Activated CD8-positive, alpha-beta memory T cell treated with anti-CD3 and anti-CD28 coated beads for 36 hours (primary cell): ENCODE data around the gene ZC3H6. TPM values are rescaled to one million over a fixed set of nuclear protein-coding genes. Genes with fewer than 3 reads are reported as not detected.
"Not testable (repeated sequence)": the region's sequence is repeated elsewhere in the genome, so short reads cannot be mapped to it uniquely, and the experiment has no call there.

Experiments used
- CTCF ChIA-PET: fragments of 350-600 bp; sonication (Branson Sonifier 250); formaldehyde crosslinking; loops from one replicate; lab custom pipeline; 2021; ENCODE audit warnings: antibody characterized with exemption; lab: Charles Lee
- POLR2A ChIA-PET: fragments of 350-600 bp; sonication (Branson Sonifier 250); formaldehyde crosslinking; loops from one replicate; lab custom pipeline; 2021; ENCODE audit warnings: antibody characterized with exemption; lab: Charles Lee
- total RNA-seq, 2 experiments: library from RNA; stranded (reverse); gene quantifications; one replicate each; pipeline ENCODE4 v1.2.3, GENCODE V29; 2021

Gene ZC3H6
- total RNA-seq, 2 experiments from 2014 or later: 3.3 to 3.8 TPM

DNA sequence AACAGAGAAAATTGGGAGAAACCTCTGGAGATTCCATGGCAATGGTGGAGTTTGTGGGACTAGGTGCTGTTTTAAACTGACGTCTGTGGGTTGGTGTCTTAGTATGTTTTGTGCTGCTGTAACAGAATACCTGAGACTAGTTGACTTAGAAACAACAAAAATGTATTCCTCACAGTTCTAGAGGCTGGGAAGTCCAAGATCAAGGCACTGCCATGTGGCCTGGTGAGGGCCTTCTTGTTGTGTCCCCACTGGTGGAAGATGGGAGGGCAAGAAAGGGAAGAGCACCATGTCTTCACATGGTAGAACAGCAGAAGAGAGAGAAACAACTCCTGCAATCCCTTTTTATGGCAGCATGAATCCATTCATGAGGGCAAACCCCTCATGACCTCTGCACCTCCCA, 6.8 kb upstream of the ZC3H6 start:
- ChIA-PET POLR2A (interaction anchor here (0.6 kb wide), 1 partner anchor 215 kb away, joined by 3 read pairs; no protein-coding TSS in a partner anchor), CTCF (no interaction called here)

DNA sequence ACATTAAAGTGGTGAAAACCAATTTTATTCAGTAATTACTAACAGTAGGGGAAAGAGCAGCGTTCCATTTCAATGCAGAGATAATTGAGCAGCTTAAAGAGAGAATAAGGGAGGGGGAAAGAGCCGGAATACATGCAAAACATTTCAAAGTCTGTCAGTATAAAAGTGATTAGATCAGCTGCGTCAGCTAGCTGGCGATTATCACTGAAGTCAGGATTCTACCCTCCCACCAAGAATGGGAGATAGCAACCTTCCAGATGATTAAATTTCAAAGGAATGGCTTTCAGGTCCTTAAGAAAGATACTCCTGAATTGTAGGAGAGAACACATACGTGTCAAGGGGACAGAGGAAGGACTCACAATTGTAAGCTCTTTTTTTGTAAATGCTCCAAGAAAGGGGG, 2.7 kb upstream of the ZC3H6 start:
- ChIA-PET CTCF (no interaction called here), POLR2A (no interaction called here)

DNA sequence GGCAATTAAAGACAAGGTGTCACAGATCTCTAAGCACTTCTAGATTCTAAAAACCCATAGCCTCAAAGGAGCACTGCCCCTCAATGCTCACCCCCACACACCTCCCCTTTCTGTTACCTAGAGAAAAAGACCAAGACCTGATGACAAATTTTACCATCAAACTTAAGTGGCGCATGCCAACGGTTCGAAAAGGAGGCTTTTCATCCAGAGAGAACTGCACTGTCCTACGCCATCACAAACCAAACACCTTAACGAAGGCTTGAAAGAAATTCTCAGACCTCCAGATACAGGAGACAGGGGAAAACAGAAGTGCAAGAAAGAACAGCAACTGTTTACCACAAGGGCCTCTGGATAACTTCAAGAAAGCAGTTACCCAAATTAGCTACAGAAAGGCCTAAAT, 2.0 kb upstream of the ZC3H6 start:
- POLR2A ChIA-PET: interaction anchor here (0.6 kb wide), 1 partner anchor 155 kb away, joined by 4 read pairs; no protein-coding TSS in a partner anchor
- CTCF ChIA-PET: interaction anchor here (0.7 kb wide), 1 partner anchor 14 kb away, joined by 3 read pairs; no protein-coding TSS in a partner anchor

DNA sequence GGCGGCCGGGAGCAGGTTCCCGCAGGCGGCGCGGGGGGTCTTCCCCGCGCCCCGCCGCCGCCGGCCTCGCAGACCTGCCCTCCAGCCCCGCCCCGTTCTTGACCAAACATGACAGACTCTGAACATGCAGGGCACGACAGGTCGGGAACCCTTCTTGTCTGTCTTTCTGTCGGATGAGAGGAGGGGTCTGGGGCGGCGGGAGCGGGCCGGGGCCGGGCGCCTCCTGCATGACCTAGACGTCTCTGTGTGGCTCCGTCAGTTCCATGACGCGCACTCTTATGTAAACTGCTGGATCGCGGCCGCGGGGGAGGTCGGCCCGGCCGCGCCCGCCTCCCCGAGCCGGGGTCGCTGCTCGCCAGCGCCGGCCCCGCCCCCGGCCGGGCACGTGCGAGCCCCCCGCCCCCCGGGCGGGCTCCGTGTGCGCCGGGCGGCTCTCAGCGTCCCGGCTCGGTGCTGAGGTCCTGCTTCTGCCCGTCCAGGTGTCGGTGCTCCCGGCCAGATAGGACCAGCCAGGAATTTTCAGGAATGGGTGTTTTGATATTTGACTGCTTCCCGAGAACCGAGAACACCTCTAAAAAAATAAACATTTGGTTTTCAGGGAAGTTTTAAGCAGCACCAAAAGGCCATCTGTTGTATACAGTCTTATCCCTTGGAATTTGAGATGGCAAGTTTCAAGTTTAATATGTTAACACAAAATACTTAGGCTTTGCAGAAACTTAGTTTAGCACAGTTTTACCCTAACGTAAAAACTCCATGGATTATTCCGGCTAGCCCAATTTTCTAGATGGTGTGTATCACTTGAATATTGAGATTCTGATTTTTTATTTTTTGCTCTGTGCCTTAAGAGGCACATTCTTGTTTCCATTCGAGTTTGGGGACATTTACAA, 733 bp downstream of the ZC3H6 start:
- POLR2A ChIA-PET: no interaction called here
- CTCF ChIA-PET: interaction anchor here (0.9 kb wide), 1 partner anchor 21 kb away, joined by 3 read pairs; the partner anchor contains the start of gene ZC3H8

DNA sequence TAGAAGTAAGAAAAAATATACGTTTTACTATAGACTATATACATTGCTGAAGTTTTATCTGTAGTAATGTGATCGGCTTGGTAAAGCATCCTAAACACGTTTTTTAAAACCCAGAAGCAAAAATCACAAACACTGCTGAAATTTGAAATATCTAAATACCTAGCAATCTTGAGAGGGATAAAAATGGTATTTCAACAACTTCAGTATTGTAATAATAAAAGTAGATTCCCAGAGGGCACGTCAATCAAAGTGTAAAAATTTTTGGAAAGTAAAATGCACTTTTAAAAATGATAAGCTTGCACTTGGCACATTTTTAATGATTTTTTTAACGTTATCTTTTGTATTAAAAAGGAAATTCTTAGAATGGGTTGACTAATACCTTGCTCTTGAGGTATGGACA, 1.6 kb downstream of the ZC3H6 start:
- ChIA-PET CTCF (interaction anchor here (0.7 to 0.9 kb wide), 3 partner anchors 12 to 23 kb away, joined by 3 read pairs; partner anchors contain the start of gene ZC3H8), POLR2A (interaction anchor here (0.7 kb wide), 1 partner anchor 58 kb away, joined by 6 read pairs; no protein-coding TSS in a partner anchor)

DNA sequence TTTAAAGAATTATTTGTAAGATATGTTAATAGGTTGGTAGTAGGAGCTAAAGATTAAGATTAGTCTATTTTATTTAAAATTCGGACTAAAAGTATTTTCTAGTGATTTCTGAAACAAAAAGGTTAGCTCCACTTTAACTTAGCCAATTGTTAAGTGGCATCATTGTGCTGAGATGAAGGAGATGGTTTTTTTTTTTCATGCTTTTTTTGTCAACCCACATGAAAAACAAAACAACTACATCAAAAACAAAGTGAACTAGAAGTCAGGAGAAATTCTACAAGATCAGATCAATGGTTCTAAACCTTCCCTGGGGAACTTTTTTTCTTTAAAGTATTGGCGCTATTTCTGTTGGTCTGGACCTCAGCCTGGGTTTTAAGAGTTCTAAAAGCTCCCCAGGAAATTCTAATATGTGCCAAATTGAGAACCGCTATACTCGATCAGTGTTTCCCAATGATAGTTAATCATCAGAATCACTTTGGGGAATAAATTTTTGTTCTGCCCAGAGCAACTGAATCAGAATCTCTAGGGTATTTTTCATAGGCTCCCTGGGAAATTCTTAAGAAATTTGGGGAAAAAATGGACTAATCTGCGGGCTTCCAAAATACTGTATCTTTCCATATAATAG, 2.3 kb downstream of the ZC3H6 start:
- ChIA-PET POLR2A (interaction anchor here (0.7 kb wide), 1 partner anchor 58 kb away, joined by 6 read pairs; no protein-coding TSS in a partner anchor), CTCF (interaction anchor here (0.7 to 0.9 kb wide), 3 partner anchors 12 to 23 kb away, joined by 3 read pairs; partner anchors contain the start of gene ZC3H8)

DNA sequence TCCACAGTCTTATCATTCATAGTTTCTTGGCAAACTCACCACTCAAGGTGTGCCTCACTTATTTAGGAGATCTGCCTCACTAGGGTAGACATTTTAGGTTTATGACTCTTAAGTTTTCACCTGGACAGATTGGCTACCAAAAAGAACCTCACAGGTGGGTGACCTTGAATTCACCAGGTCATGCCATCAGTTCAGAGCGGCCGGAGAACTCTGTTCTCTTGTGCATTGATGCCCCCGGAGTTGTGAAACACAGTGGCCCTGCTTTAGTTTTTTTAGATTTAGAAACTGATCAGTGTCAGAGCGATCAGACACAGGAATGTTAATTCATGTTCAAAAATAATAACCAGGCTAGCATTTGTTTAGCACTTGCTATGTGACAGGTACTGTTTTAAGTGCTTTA, 6.7 kb downstream of the ZC3H6 start:
- POLR2A ChIA-PET, CTCF ChIA-PET: not testable (repeated sequence)

DNA sequence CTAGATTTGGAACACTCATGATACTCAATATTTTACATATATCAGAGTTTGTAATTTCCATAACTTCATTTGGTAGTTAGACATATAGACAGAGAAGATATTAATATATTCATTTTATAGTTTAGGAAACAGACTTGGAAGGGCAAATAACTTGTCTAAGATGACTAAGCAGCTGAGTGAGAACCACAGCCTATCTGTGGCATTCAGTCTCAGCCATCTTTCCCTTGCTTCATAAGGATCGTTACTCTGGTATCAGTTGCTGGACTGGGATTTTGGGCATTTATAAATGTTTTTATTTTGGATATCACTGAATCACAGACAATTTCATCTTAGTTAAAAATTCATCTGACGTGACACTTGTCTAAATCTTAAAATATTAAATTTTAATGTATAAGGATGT, 8.1 kb downstream of the ZC3H6 start:
- CTCF ChIA-PET, POLR2A ChIA-PET: not testable (repeated sequence)

DNA sequence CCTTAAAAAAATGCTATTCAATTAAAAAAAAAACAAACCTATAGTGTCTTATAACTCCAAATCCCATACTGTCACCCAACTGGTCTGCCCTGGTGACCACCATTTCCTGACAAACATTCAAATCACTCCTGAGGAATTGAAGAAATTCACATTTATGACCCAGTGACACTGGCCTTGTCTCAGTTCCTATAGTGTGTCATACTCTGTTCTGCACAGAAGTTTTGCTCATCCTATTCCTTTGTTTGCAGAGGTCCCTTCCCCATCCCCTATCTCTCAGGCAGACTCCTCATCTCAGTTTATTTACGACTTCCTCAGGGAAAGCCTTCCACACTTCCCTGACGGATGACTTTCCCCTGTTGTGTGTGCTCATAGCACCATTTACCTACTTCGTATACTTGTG, 14.7 kb downstream of the ZC3H6 start:
- POLR2A ChIA-PET: no interaction called here
- CTCF ChIA-PET: no interaction called here

DNA sequence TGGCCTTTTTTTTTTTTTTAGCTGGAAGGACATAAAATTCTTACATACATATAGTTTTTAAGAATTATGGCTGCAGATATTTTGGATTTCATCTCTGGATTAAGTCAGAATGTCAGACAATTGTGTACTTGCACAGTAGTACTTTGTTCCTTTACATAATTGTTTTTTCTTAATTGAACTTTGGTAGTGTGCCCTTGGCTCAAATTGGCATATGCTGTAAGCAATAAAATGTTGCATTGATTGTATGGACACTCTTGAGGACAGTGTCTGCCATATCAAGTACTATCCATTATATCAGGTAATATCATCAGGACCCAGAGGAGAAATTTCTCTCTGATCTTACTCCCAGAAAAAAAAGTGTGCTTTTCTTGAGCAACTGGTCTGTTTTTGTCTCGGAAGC, 15.3 kb downstream of the ZC3H6 start:
- POLR2A ChIA-PET: no interaction called here
- CTCF ChIA-PET: no interaction called here

DNA sequence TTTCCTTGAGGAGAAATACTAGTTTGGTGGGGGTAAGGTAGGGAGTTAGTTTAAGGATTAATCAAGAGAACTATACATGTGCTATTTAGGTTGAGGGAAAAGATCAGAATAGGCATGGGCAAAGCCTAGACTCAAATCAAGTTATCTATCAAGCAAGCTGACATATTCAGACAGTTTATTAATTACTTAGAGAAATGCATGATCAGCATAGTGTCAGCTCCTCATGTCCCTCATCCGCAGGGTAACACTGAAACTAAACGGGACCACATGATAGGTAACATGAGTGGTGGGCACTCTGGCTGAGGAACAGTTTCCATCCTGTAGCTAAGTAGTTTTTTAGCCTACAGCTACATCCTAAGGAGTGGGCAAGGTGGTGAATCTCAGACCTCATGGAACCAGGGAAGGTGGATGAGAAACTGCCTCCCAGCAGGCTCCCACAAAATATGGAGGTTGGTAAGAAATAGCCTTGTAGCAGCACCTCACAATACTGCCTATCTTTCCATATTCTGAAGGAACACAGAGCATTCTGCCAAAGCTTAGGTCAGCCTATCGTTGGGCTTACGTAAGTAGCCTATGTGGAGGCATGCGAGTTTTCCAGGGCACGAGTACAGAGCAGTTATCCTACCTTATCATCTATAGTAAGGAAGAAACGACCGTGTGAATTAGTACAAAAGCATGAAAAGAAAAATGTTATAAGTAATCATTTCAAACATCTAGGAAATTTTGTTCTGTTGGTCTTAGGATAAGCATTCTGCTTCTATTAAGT, 18.4 kb downstream of the ZC3H6 start:
- ChIA-PET POLR2A (no interaction called here), CTCF (interaction anchor here (1.8 kb wide), 1 partner anchor 34 kb away, joined by 5 read pairs; no protein-coding TSS in a partner anchor)

DNA sequence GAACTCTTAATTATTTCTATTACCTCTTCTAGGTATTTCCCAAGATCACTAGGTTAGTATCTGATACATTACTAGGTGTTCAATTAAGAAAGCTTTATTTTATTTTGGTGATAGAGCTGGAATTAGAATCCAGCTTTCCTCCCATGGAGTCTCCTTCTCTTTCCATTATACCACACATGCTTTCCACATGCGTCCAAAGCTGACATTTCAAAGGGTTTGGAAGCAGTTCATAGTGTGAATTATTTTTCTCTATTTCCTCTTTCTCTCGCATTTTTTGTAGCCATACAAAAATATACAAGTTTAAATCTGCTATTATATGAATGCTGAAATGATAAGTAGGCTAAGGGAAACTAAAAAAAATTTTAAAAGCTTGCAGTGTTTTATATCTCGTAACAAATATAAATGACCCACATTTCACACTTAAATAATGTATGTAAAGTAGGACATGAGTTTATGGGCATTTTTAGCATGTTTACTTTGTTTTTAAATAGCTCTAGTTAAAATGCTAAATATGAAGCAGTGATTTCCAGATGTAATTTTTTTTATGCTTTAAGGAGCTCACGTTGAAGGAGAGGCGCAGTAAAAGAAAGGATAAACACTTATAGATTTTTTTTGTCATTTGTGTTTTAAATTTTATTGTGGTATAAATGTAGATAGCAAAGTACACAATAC, 20.1 kb downstream of the ZC3H6 start:
- ChIA-PET POLR2A (no interaction called here), CTCF (interaction anchor here (1.8 kb wide), 1 partner anchor 36 kb away, joined by 5 read pairs; no protein-coding TSS in a partner anchor)

DNA sequence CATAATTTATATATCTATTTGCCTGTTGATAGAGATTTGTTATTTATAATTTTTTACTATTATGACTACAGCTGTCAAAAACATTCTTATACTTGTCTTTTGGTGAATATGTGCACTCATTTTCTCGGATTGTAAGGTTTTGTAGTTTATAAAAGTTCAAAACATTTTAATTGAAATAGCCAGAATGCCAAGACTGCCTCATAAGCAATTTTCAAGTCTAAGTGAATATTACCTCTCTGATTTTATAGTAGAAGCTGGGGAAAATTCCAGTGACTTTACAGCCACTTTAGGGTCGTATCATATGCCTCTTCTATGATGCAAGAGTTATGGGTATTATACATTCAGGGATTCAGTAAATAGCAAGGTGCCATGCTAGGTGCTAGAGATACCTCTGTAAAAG, 21.0 kb downstream of the ZC3H6 start:
- POLR2A ChIA-PET: no interaction called here
- CTCF ChIA-PET: no interaction called here

DNA sequence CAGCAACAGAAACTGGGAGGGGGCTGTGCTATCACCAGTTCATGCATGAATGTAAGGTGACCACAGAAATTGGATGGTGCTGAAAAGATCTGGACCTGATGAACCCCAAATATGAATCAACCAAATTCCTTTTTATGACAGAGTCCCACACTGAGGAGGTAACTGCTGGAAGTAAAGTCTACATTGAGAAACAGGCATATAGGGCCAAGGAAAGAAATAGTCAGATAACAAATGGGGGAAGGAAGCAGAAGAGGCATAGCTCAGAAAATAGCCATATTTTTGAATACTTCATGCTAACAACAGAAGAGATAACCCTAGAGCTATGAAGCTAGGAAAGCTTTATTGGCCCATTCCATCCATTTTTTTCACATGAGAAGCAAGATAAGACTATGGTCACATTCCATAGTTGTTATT, 25.8 kb downstream of the ZC3H6 start:
- ChIA-PET POLR2A (no interaction called here), CTCF (no interaction called here)

DNA sequence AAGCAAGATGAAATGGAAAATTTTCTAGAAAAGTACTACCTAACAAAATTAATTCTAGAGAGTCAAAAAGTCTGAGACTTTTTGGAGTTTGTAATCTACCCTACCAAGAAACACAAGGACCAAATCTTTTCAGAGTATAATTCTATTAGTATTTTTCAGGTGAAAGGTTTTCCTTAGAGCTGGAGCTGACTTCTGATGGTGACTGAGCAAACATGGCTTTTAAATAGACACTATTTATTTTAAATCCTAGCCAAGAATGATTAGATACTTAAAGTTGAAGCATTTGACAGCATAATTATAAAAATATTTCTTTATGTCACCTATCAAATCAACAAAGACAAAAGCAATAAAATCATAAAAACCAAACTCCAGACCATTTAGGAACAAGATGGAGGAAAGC, 26.6 kb downstream of the ZC3H6 start:
- CTCF ChIA-PET: no interaction called here
- POLR2A ChIA-PET: no interaction called here

DNA sequence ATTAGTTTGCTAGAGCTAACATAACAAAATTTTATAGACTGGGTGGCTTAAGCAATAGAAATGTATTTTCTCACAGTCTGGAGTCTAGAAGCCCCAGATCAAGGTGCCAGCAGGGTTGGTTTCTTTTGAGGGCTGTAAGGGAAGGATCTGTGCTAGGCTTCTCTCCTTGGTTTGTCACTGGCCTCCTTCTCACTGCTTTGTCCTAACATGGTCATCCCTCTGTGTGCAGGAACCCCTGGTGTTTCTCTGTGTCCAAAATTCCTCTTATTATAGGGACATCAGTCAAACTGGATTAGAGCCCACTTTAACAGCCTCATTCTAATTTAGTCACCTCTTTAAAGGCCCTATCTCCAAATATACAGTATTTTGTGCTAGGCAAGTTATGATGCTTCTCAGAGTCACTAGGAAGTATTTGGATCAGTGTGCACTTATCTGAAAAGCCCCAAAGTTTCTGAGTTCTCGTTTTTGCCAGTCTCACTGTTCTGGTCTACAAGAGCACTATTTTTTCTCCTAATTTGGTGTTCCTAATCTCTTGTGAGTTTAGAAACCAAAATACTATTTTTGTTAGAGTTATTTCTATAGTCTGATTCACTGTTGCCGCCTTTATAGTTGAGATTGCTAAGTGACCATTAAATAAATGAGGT, 29.0 kb downstream of the ZC3H6 start:
- CTCF ChIA-PET: no interaction called here
- POLR2A ChIA-PET: no interaction called here

DNA sequence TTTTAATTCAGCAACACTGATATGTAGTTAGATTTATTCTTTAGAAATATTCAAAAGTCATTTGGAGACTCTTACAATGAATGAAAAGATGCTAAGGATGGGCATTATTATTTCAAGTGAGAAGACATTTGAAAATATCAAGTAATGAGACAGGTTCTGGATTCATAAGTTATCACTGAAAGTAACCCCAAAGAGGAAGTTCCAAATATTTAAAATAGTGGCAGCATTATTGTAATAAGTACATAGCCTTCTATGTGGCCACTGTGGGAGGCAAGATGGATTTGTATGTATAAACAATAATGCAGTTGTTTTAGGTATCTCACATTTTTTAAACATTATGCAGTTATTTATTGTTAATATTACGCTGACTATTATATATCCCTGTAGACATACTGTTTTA, 29.7 kb downstream of the ZC3H6 start:
- CTCF ChIA-PET: no interaction called here
- POLR2A ChIA-PET: no interaction called here

DNA sequence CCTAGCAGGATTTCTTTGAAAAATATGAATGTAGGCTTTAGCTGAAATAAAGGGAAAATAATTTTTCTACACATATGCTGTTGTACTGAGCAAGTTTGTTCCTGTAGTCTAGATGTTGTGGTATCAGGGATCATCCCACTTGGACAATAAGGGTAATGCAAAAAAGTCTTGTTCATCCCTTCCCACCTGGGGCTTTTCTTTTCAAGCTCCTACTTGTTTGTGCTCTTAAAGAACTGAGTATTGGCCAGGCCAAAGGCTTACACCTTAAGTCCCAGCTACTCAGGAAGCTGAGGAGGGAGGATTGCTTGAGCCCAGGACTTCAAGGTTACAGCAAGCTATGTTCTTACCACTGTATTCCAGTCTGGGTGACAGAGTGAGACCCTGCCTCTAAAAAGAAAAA, 35.5 kb downstream of the ZC3H6 start:
- CTCF ChIA-PET: no interaction called here
- POLR2A ChIA-PET: no interaction called here
